Right lobe of liver (tissue), 6 donors: ENCODE measurements around the gene CTSZ. TPM values are rescaled to one million over a fixed set of nuclear protein-coding genes. Genes with fewer than 3 reads are reported as not detected.

Experiments used
- ATAC-seq, 4 donors: fragments of 200-7000 bp; cut with Tn5 transposase; one replicate each; pipeline ENCODE4 v1.9.1; 2020; ENCODE audit warnings: mild to moderate bottlenecking in 4 of 4, moderate library complexity in 4 of 4
- DNase-seq, 3 donors: peaks; one replicate each; pipeline ENCODE4 v3.0.0-alpha.2; 2020
- H3K27ac ChIP-seq, 3 donors: fragments of 200-600 bp; one replicate each; pipeline ENCODE4 v1.8.0; 2022
- H3K27me3 ChIP-seq, 2 donors: fragments of 200-600 bp; one replicate each; pipeline ENCODE4 v1.8.0; 2022
- H3K36me3 ChIP-seq, 4 donors: fragments of 200-600 bp; sonication (generic) in 1 of 4; one replicate each; pipeline versions ENCODE4 v1.5.1 to v1.8.0; 2017 to 2022; ENCODE audit warnings: control low read depth in 1 of 4
- H3K4me1 ChIP-seq, 4 donors: fragments of 200-600 bp; sonication (generic) in 1 of 4; one replicate each; pipeline versions ENCODE4 v1.5.1 to v1.8.0; 2017 to 2022; ENCODE audit warnings: control low read depth in 1 of 4
- H3K4me3 ChIP-seq, 3 donors: fragments of 200-600 bp; one replicate each; pipeline ENCODE4 v1.8.0; 2022
- H3K9me3 ChIP-seq, 4 donors: fragments of 200-600 bp; sonication (generic) in 1 of 4; one replicate each; pipeline versions ENCODE4 v1.5.1 to v1.8.0; 2017 to 2022; ENCODE audit warnings: control low read depth in 1 of 4
- CTCF ChIP-seq, 4 donors: fragments of 200-600 bp in 3 of 4; fragments of 450-650 bp in 1 of 4; IDR thresholded peaks; one replicate each; pipeline versions ENCODE4 v1.5.1 to v1.8.0; 2016 to 2022; ENCODE audit warnings: antibody characterized with exemption in 4 of 4, mild to moderate bottlenecking in 2 of 4
- POLR2A ChIP-seq: fragments of 450-650 bp; IDR thresholded peaks from one replicate; pipeline ENCODE4 v1.6.1; 2017; ENCODE audit warnings: antibody characterized with exemption, mild to moderate bottlenecking
- WGBS: methylation state at CpG from one replicate; pipeline ENCODE4 v1.1.6; 2018; ENCODE audit warnings: low coverage, low lambda C conversion rate; ENCODE audit not compliant: insufficient coverage; ENCODE audit errors: missing lambda C conversion rate; 5-methylcytosine and 5-hydroxymethylcytosine counted together
- intact Hi-C, 2 donors: fragments of 100-400 bp; cut with DNase I; formaldehyde crosslinking; loops; one replicate each; pipeline versions ENCODE4 v1.11.2 to v1.14.1; 2022
- total RNA-seq, 6 experiments: library from RNA; depleted of rRNA in 2 of 6; stranded (reverse); fragments of >200 nt in 2 of 6; fragmentation: NEBNext Ultra II Directional in 3 of 6; extraction: Animal tissue kit (Norgen Biotek cat#: 25700) in 3 of 6; gene quantifications; one replicate each; pipeline versions ENCODE4 v1.1.0 to v1.2.4, GENCODE V29; 2016 to 2023
- donor health status: DM: no; HTN: yes; CAD: no.
- donor health status: DM: no; HTN: no; CAD: no.
- donor health status: DM: no; HTN: no; CAD: no.
- donor health status: DM: no; HTN: yes; CAD: no.
- donor health status: DM: no; HTN: yes; CAD: no.

CTSZ gene
- total RNA-seq, 6 experiments from 2014 or later = 198 to 296 (median 222) TPM

- H3K4me3 ChIP-seq = no peak overlapping the region
- no peaks in the 10 kb centered on the region for H3K9me3 ChIP-seq
- peak in 1 of 4 donors; percentile 10 for ATAC-seq
- H3K27ac ChIP-seq = no peak overlapping the region
- peaks cover 0 to 5% (median 1%) of the 10 kb centered on the region in 4 donors for H3K4me1 ChIP-seq
- H3K27me3 ChIP-seq = no peaks in the 10 kb centered on the region
- WGBS = 64% methylated on average over 14 of the region's 17 CpGs
- no peaks in the 10 kb centered on the region for H3K36me3 ChIP-seq
- intact Hi-C loops = loop anchor here in 1 of 2 donors (10.0 kb wide), 1 partner anchor 116 kb away; no protein-coding TSS in a partner anchor
- TF ChIP-seq POLR2A (no peak), CTCF (IDR thresholded peaks at IDR 0.05) (no peak)
- DNase-seq = peak in 1 of 3 donors; percentile 36
Observed at GRCh38 chr20:59010995-59011873, 4.2 kb upstream of the CTSZ start.

GRCh38 chr20:59010321-59010994 lies 3.4 kb upstream of the CTSZ start:
- DNase-seq (peak in 1 of 3 donors; percentile 47), ATAC-seq (no peak)
- WGBS = 62% methylated on average over 4 of the region's 8 CpGs

GRCh38 chr20:59008715-59009336 lies 1.8 kb upstream of the CTSZ start:
- Histone ChIP-seq H3K4me1 (peaks cover 3 to 24% (median 10%) of the 10 kb centered on the region in 4 donors), H3K4me3 (no peak overlapping the region), H3K36me3 (peaks cover 0 to 4% (median 0%) of the 10 kb centered on the region in 4 donors), H3K9me3 (no peaks in the 10 kb centered on the region), H3K27me3 (no peaks in the 10 kb centered on the region), H3K27ac (peak overlapping the region in 1 of 3 donors; percentile 88)
- TF ChIP-seq CTCF (IDR thresholded peaks at IDR 0.05) (no peak), POLR2A (no peak)
- 69% methylated on average over 2 of the region's 8 CpGs for WGBS
- intact Hi-C loops = no loop called here
- ATAC-seq = no peak
- DNase-seq = peak in 2 of 3 donors; percentile 38 to 46

More at GRCh38 chr20:59010321-59010994, 3.4 kb upstream of the CTSZ start:
- intact Hi-C loops = loop anchor here in 1 of 2 donors (10.0 kb wide), 1 partner anchor 116 kb away; no protein-coding TSS in a partner anchor
- Histone ChIP-seq H3K36me3 (no peaks in the 10 kb centered on the region), H3K4me3 (no peak overlapping the region), H3K4me1 (peaks cover under 1 to 9% (median 4%) of the 10 kb centered on the region in 4 donors), H3K9me3 (no peaks in the 10 kb centered on the region), H3K27me3 (no peaks in the 10 kb centered on the region), H3K27ac (no peak overlapping the region)
- TF ChIP-seq POLR2A (no peak), CTCF (IDR thresholded peaks at IDR 0.05) (no peak)

GRCh38 chr20:59007665-59008511 lies 834 bp upstream of the CTSZ start:
- Histone ChIP-seq H3K4me1 (peaks cover 3 to 27% (median 10%) of the 10 kb centered on the region in 4 donors), H3K4me3 (peak overlapping the region; percentile 63 to 98 (median 89)), H3K27ac (peak overlapping the region; percentile 88 to 98 (median 89)), H3K27me3 (no peaks in the 10 kb centered on the region), H3K36me3 (peaks cover 0 to 13% (median 0%) of the 10 kb centered on the region in 4 donors), H3K9me3 (no peaks in the 10 kb centered on the region)
- intact Hi-C loops = no loop called here
- 65% methylated on average over 11 of the region's 24 CpGs for WGBS
- no peak for ATAC-seq
- TF ChIP-seq CTCF (IDR thresholded peaks at IDR 0.05) (no peak), POLR2A (no peak)
- peak; percentile 50 to 71 (median 64) for DNase-seq
